Measurements from ENCODE around the gene ABCC3.

- TF ChIP-seq CTCF (IDR thresholded peaks at IDR 0.05): no peak
- no peak for TF ChIP-seq POLR2A (IDR thresholded peaks at IDR 0.05)
Measured at GRCh38 chr17:50667259-50668024, 32.8 kb downstream of the ABCC3 start.

Measured in breast epithelium (tissue), 3 donors.